GM21515 (cell line): ENCODE results near the gene STX5.
A peak's percentile ranks its signal among the peaks of the same experiment; 100 is the strongest.
"Not testable (repeated sequence)": the region's sequence is repeated elsewhere in the genome, so short reads cannot be mapped to it uniquely, and the experiment has no call there.

Experiments used
- ATAC-seq: cut with Tn5 transposase; IDR thresholded peaks from one replicate; pipeline ENCODE4 v1.9.1; 2021; ENCODE audit not compliant: unreplicated experiment

The STX5 gene

GRCh38 chr11:62830904-62831519 lies 839 bp downstream of the STX5 start:
- peak; percentile 10 for ATAC-seq

GRCh38 chr11:62828130-62828529 lies 3.7 kb downstream of the STX5 start:
- ATAC-seq: not testable (repeated sequence)

GRCh38 chr11:62823677-62824076 lies 8.2 kb downstream of the STX5 start:
- ATAC-seq: no peak

- no peak for ATAC-seq
These were observed 14.7 kb downstream of the STX5 start for GRCh38 chr11:62817129-62817528.

- no peak for ATAC-seq
These were observed 15.3 kb downstream of the STX5 start for GRCh38 chr11:62816557-62816956.

GRCh38 chr11:62811659-62812058 lies 20.2 kb downstream of the STX5 start:
- ATAC-seq: no peak

GRCh38 chr11:62810748-62811147 lies 21.1 kb downstream of the STX5 start:
- no peak for ATAC-seq

- no peak for ATAC-seq
These were observed 25.2 kb downstream of the STX5 start for GRCh38 chr11:62806611-62807121.

- no peak for ATAC-seq
These were observed 25.9 kb downstream of the STX5 start for GRCh38 chr11:62805961-62806441.

GRCh38 chr11:62805076-62805892 lies 26.6 kb downstream of the STX5 start, which contains the start of gene NXF1:
Gene NXF1, minus strand, starts transcription at chr11:62805440. Its CDS starts 84 bp downstream, at chr11:62805356.
- peak; percentile 73 for ATAC-seq

- no peak for ATAC-seq
These were observed 27.4 kb downstream of the STX5 start for GRCh38 chr11:62804310-62805075.

- ATAC-seq: no peak
These were observed 30.8 kb downstream of the STX5 start for GRCh38 chr11:62801071-62801470.

GRCh38 chr11:62799486-62799885 lies 32.4 kb downstream of the STX5 start:
- no peak for ATAC-seq

GRCh38 chr11:62796281-62796680 lies 35.6 kb downstream of the STX5 start:
- ATAC-seq: no peak

- no peak for ATAC-seq
These were observed 37.6 kb downstream of the STX5 start for GRCh38 chr11:62794201-62794775.

GRCh38 chr11:62792202-62792575 lies 39.7 kb downstream of the STX5 start:
- no peak for ATAC-seq

- peak; percentile 59 for ATAC-seq
These were observed 40.2 kb downstream of the STX5 start, which contains the start of gene TMEM223 for GRCh38 chr11:62791501-62792201. Gene TMEM223, minus strand, starts transcription at chr11:62792006. Its CDS starts 12 bp downstream, at chr11:62791994.

GRCh38 chr11:62789576-62789975 lies 42.3 kb downstream of the STX5 start:
- ATAC-seq: no peak

GRCh38 chr11:62788991-62789390 lies 42.9 kb downstream of the STX5 start:
- no peak for ATAC-seq
